ENCODE measurements around the gene VPS13D. TPM values are rescaled to one million over a fixed set of nuclear protein-coding genes. Genes with fewer than 3 reads are reported as not detected.

VPS13D gene
- total RNA-seq, 1 experiment from 2014 or later = 31.6 TPM

DNA sequence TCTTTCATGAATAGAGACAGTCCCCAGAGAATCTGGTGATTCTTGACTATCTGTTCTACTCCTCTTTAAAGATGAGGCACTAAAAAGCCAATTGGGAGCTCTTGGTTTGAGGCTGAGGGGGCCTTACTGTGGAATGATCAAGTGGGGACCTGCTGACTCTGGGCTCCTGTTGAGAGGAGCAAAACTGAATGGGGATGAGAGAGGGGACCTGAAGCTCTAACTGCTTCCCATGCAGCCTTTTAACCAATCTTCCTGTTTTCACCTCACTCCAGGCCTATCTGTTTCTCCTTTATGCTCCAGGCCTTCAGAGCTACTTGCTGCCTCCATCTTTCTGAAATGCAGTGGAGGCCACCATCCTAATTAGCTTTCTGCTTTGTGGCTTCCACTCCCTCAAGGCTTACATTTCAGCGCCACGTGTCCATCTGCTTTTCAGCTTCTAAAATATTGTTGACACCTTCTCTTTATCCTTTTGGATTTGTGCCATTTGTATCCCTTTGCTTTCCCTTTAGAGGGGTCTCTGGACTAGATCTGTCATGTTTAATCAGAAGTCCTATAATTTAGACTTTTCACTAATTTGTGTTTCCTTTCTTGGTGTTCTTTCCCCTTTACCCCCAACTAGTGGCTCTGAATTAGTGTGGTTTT is 242.4 kb downstream of the VPS13D start:
- RAD21 ChIA-PET (ENCODE audit: low non-redundant PET in 1 of 2, low total read pairs in 2 of 2, uncharacterized antibody in 2 of 2, unreplicated experiment in 2 of 2) = no interaction called here
- Histone ChIP-seq H4K20me1 (ENCODE audit: insufficient read depth) (no peaks in the 10 kb centered on the region), H2AFZ (ENCODE audit: low read depth, low read length, poor library complexity, severe bottlenecking) (no peak overlapping the region), H3K27me3 (ENCODE audit: insufficient read depth, low read length) (no peaks in the 10 kb centered on the region), H3K9me2 (ENCODE audit: insufficient read depth) (no peaks in the 10 kb centered on the region), H3K9ac (ENCODE audit: low read length) (no peak overlapping the region), H3K4me2 (ENCODE audit: low read length) (no peak overlapping the region), H3K79me2 (ENCODE audit: insufficient read depth, low read length) (no peaks in the 10 kb centered on the region), H3K4me1 (ENCODE audit: control insufficient read depth in 1 of 2, insufficient read depth in 2 of 2, low read length in 2 of 2) (peaks cover 54 to 75% of the 10 kb centered on the region in 2 experiments), H3K27ac (ENCODE audit: low read depth, low read length) (no peak overlapping the region), H3K4me3 (replicated peaks in 1 of 2; ENCODE audit: low read depth in 1 of 2, low read length in 2 of 2) (no peak overlapping the region), H3K9me3 (ENCODE audit: control insufficient read depth in 1 of 2, insufficient read depth in 1 of 2, low read depth in 1 of 2, low read length in 2 of 2) (peaks cover 0 to 11% of the 10 kb centered on the region in 2 experiments; a peak in 1 of 4 replicates), H3K36me3 (ENCODE audit: control insufficient read depth in 1 of 2, insufficient read depth in 2 of 2, low read length in 2 of 2) (no peaks in the 10 kb centered on the region)
- DNase-seq (ENCODE audit: low read depth, low spot score) (no peak), ATAC-seq (no peak)
- no peak for TF ChIP-seq ZNF274 (IDR thresholded peaks at IDR 0.05; ENCODE audit: low read depth, low read length)
- TF ChIP-seq TCF7L2 (IDR thresholded peaks at IDR 0.05; ENCODE audit: borderline replicate concordance, extremely low read depth, insufficient read depth, insufficient read length) = no peak
- no peak for TF ChIP-seq JUND (IDR thresholded peaks at IDR 0.05)
- no peak for TF ChIP-seq MAX (IDR thresholded peaks at IDR 0.05)
- no peak for TF ChIP-seq FOSL1 (IDR thresholded peaks at IDR 0.05; ENCODE audit: low read depth)
- TF ChIP-seq, protein P1, sequence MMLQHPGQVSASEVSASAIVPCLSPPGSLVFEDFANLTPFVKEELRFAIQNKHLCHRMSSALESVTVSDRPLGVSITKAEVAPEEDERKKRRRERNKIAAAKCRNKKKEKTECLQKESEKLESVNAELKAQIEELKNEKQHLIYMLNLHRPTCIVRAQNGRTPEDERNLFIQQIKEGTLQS (IDR thresholded peaks at IDR 0.05) = no peak
- TF ChIP-seq SIN3A (IDR thresholded peaks at IDR 0.05; ENCODE audit: low read depth) = no peak
- no peak for TF ChIP-seq CBX3 (IDR thresholded peaks at IDR 0.05; ENCODE audit: low read depth)
- no peak for TF ChIP-seq SRF (IDR thresholded peaks at IDR 0.05; ENCODE audit: low read depth)
- no peak for TF ChIP-seq EZH2phosphoT487 (IDR thresholded peaks at IDR 0.05; ENCODE audit: borderline replicate concordance)
- no peak for TF ChIP-seq ZFX (IDR thresholded peaks at IDR 0.05)
- no peak for TF ChIP-seq POLR2A (IDR thresholded peaks at IDR 0.05; ENCODE audit: borderline replicate concordance, extremely low read depth, insufficient read depth, insufficient read length)
- TF ChIP-seq ELF1 (IDR thresholded peaks at IDR 0.05; ENCODE audit: borderline replicate concordance, low read depth) = no peak
- no TSS peak for BruUV-seq (replicated peaks)
- POLR2A ChIA-PET = no interaction called here
- CTCF ChIA-PET = no interaction called here
- intact Hi-C loops (cut with micrococcal nuclease) = no loop called here

Data from HCT116 (cell line).